Sigmoid colon (tissue), 7 donors: ENCODE measurements around the gene PDE6C. TPM values are rescaled to one million over a fixed set of nuclear protein-coding genes. Genes with fewer than 3 reads are reported as not detected.

Source experiments
- DNase-seq: peaks from one replicate; pipeline ENCODE4 v3.0.0-alpha.2; 2019
- H3K27ac ChIP-seq, 4 donors: fragments of 200-600 bp; sonication (generic); one replicate each; pipeline ENCODE4 v1.5.1; 2016 to 2019; ENCODE audit warnings: mild to moderate bottlenecking in 1 of 4
- H3K27me3 ChIP-seq, 3 donors: fragments of 200-600 bp; sonication (generic); one replicate each; pipeline ENCODE4 v1.5.1; 2019; ENCODE audit warnings: mild to moderate bottlenecking in 1 of 3
- H3K36me3 ChIP-seq, 4 donors: fragments of 200-600 bp; sonication (generic); one replicate each; pipeline ENCODE4 v1.5.1; 2016 to 2019
- H3K4me1 ChIP-seq, 4 donors: fragments of 200-600 bp; sonication (generic); one replicate each; pipeline ENCODE4 v1.5.1; 2017 to 2019
- H3K4me3 ChIP-seq, 4 donors: fragments of 200-600 bp; sonication (generic); one replicate each; pipeline ENCODE4 v1.5.1; 2017 to 2019; ENCODE audit warnings: mild to moderate bottlenecking in 2 of 4, moderate library complexity in 1 of 4
- H3K9me3 ChIP-seq, 4 donors: fragments of 200-600 bp in 3 of 4; sonication (generic) in 3 of 4; one replicate each; pipeline versions ENCODE4 v1.5.1 to v1.6.1; 2013 to 2019
- EP300 ChIP-seq, 4 donors: sonication (generic); formaldehyde crosslinking; IDR thresholded peaks; one replicate each; pipeline ENCODE4 v1.6.1; 2017; ENCODE audit warnings: antibody characterized with exemption in 4 of 4
- POLR2A ChIP-seq, 2 donors: fragments of 450-650 bp; IDR thresholded peaks; one replicate each; pipeline ENCODE4 v1.6.1; 2016; ENCODE audit warnings: antibody characterized with exemption in 2 of 2, mild to moderate bottlenecking in 2 of 2, moderate library complexity in 2 of 2
- POLR2AphosphoS5 ChIP-seq, 4 donors: sonication (generic); formaldehyde crosslinking; IDR thresholded peaks; one replicate each; pipeline ENCODE4 v1.6.1; 2017; ENCODE audit warnings: antibody characterized with exemption in 4 of 4
- whole genome bisulfite sequencing, 2 donors: extraction: QIAGEN DNeasy Blood & Tissue Kit; methylation state at CpG; one replicate each; pipeline ENCODE4 v1.1.7; 2013; 5-methylcytosine and 5-hydroxymethylcytosine counted together
- intact Hi-C: fragments of 100-400 bp; cut with DNase I; formaldehyde crosslinking; loops from one replicate; pipeline ENCODE4 v1.15.1; 2023
- polyA plus RNA-seq, 3 donors: library from polyadenylated mRNA; stranded (reverse); fragments of 200-250 nt; gene quantifications; one replicate each; pipeline ENCODE4 v1.2.3, GENCODE V29; 2013
- total RNA-seq, 4 donors: library from RNA; depleted of rRNA; stranded (reverse); fragments of >200 nt; gene quantifications; one replicate each; pipeline ENCODE4 v1.1.0, GENCODE V29; 2016
- TF ChIP-seq, protein P1 (sequence below), 4 experiments: fragments of 450-650 bp in 3 of 4; fragments of 200-600 bp in 1 of 4; IDR thresholded peaks; one replicate each; pipeline ENCODE4 v1.5.1; 2016 to 2019; ENCODE audit warnings: antibody characterized with exemption in 4 of 4, mild to moderate bottlenecking in 3 of 4, moderate library complexity in 2 of 4
- donor health status: healthy with polysubstance abuse.
- donor health status: Bipolar disorder and iron deficiency.
- donor health status: healthy.

Gene PDE6C
- total and polyA plus RNA-seq, 7 donors, result not detected

DNA sequence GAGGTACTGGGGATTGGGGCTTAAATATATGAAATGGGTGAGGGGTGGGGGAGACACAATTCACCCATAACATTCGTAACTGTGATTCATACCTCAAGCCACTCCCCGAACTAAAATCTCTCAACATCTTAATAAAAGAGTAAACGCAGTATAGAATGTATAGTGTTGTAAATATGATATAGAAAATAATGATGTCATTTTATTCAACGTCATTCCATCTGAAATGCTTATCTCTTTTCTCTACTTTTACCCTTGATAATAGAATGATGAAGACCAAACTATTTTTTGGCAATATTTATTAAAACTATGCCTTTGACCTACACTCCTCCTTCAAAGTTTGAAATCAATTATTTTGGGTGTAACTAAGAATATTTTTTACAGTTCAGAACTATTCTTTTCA lies 53.7 kb downstream of the PDE6C start:
- Histone ChIP-seq H3K36me3 (peaks cover 0 to 65% (median 15%) of the 10 kb centered on the region in 4 donors), H3K9me3 (no peaks in the 10 kb centered on the region), H3K4me1 (no peaks in the 10 kb centered on the region), H3K27ac (no peak overlapping the region), H3K27me3 (no peaks in the 10 kb centered on the region), H3K4me3 (no peak overlapping the region)
- TF ChIP-seq, protein P1, sequence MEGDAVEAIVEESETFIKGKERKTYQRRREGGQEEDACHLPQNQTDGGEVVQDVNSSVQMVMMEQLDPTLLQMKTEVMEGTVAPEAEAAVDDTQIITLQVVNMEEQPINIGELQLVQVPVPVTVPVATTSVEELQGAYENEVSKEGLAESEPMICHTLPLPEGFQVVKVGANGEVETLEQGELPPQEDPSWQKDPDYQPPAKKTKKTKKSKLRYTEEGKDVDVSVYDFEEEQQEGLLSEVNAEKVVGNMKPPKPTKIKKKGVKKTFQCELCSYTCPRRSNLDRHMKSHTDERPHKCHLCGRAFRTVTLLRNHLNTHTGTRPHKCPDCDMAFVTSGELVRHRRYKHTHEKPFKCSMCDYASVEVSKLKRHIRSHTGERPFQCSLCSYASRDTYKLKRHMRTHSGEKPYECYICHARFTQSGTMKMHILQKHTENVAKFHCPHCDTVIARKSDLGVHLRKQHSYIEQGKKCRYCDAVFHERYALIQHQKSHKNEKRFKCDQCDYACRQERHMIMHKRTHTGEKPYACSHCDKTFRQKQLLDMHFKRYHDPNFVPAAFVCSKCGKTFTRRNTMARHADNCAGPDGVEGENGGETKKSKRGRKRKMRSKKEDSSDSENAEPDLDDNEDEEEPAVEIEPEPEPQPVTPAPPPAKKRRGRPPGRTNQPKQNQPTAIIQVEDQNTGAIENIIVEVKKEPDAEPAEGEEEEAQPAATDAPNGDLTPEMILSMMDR (IDR thresholded peaks at IDR 0.05), result no peak
- no peak for TF ChIP-seq POLR2AphosphoS5 (IDR thresholded peaks at IDR 0.05)
- TF ChIP-seq EP300 (IDR thresholded peaks at IDR 0.05), result no peak
- no peak for TF ChIP-seq POLR2A (IDR thresholded peaks at IDR 0.05)
- DNase-seq, result no peak
- 96 to 98% methylated on average over 4 of the region's 4 CpGs for WGBS, 2 donors
- intact Hi-C loops, result no loop called here

GRCh38 chr10:93667795-93668194 lies 55.5 kb downstream of the PDE6C start:
- no peak for DNase-seq
- H3K36me3 ChIP-seq, result peaks cover 0 to 79% (median 15%) of the 10 kb centered on the region in 4 donors
- TF ChIP-seq POLR2AphosphoS5 (IDR thresholded peaks at IDR 0.05) (no peak), POLR2A (IDR thresholded peaks at IDR 0.05) (no peak), EP300 (IDR thresholded peaks at IDR 0.05) (no peak)
- TF ChIP-seq, protein P1 (IDR thresholded peaks at IDR 0.05), result no peak
- 96 to 97% methylated on average over 3 of the region's 3 CpGs for WGBS, 2 donors
- no peak overlapping the region for H3K27ac ChIP-seq
- no peak overlapping the region for H3K4me3 ChIP-seq
- intact Hi-C loops, result no loop called here
- no peaks in the 10 kb centered on the region for H3K9me3 ChIP-seq
- no peaks in the 10 kb centered on the region for H3K4me1 ChIP-seq
- H3K27me3 ChIP-seq, result no peaks in the 10 kb centered on the region

- Histone ChIP-seq H3K4me3 (no peak overlapping the region), H3K36me3 (peaks cover 0 to 97% (median 18%) of the 10 kb centered on the region in 4 donors), H3K4me1 (no peaks in the 10 kb centered on the region), H3K9me3 (no peaks in the 10 kb centered on the region), H3K27ac (no peak overlapping the region), H3K27me3 (no peaks in the 10 kb centered on the region)
- intact Hi-C loops, result no loop called here
- TF ChIP-seq POLR2A (IDR thresholded peaks at IDR 0.05), result no peak
- no peak for TF ChIP-seq EP300 (IDR thresholded peaks at IDR 0.05)
- no peak for TF ChIP-seq POLR2AphosphoS5 (IDR thresholded peaks at IDR 0.05)
- TF ChIP-seq, protein P1 (IDR thresholded peaks at IDR 0.05), result no peak
- no peak for DNase-seq
Observed at GRCh38 chr10:93670372-93670771, 58.0 kb downstream of the PDE6C start.

GRCh38 chr10:93671042-93671441 lies 58.7 kb downstream of the PDE6C start:
- no peak for DNase-seq
- 94 to 96% methylated on average over 2 of the region's 2 CpGs for WGBS, 2 donors
- Histone ChIP-seq H3K36me3 (peaks cover 0 to 97% (median 19%) of the 10 kb centered on the region in 4 donors), H3K27ac (no peak overlapping the region), H3K4me3 (no peak overlapping the region), H3K9me3 (no peaks in the 10 kb centered on the region), H3K27me3 (no peaks in the 10 kb centered on the region), H3K4me1 (no peaks in the 10 kb centered on the region)
- TF ChIP-seq POLR2AphosphoS5 (IDR thresholded peaks at IDR 0.05), result no peak
- TF ChIP-seq, protein P1 (IDR thresholded peaks at IDR 0.05), result no peak
- intact Hi-C loops, result no loop called here

- intact Hi-C loops, result no loop called here
- TF ChIP-seq, protein P1 (IDR thresholded peaks at IDR 0.05), result no peak
- TF ChIP-seq EP300 (IDR thresholded peaks at IDR 0.05), result no peak
- no peak for TF ChIP-seq POLR2A (IDR thresholded peaks at IDR 0.05)
- TF ChIP-seq POLR2AphosphoS5 (IDR thresholded peaks at IDR 0.05), result no peak
- Histone ChIP-seq H3K4me3 (no peak overlapping the region), H3K4me1 (no peaks in the 10 kb centered on the region), H3K9me3 (no peaks in the 10 kb centered on the region), H3K27ac (no peak overlapping the region), H3K36me3 (peaks cover 0 to 98% (median 16%) of the 10 kb centered on the region in 4 donors), H3K27me3 (no peaks in the 10 kb centered on the region)
- DNase-seq, result no peak
- WGBS, 2 donors, result 63 to 85% methylated on average over 2 of the region's 2 CpGs
Observed at GRCh38 chr10:93672022-93672678, 59.8 kb downstream of the PDE6C start.
